Measurements from ENCODE around the gene AURKB.

- TF ChIP-seq POLR2A (IDR thresholded peaks at IDR 0.05) (no peak), POLR2AphosphoS5 (IDR thresholded peaks at IDR 0.05) (no peak), EP300 (IDR thresholded peaks at IDR 0.05) (no peak), CTCF (IDR thresholded peaks at IDR 0.05) (no peak)
Observed at GRCh38 chr17:8212312-8213180, 2.2 kb upstream of the AURKB start.
